Mucosa of descending colon (tissue), 3 donors: ENCODE data around the gene ZNF726. TPM values are rescaled to one million over a fixed set of nuclear protein-coding genes. Genes with fewer than 3 reads are reported as not detected.
"Not testable (repeated sequence)": the region's sequence is repeated elsewhere in the genome, so short reads cannot be mapped to it uniquely, and the experiment has no call there.

Experiments used
- ATAC-seq: fragments of 200-7000 bp; cut with Tn5 transposase; one replicate; pipeline ENCODE4 v1.9.1; 2020; ENCODE audit warnings: mild to moderate bottlenecking, moderate library complexity
- DNase-seq, 3 donors: peaks; one replicate each; pipeline ENCODE4 v3.0.0-alpha.2; 2020
- H3K36me3 ChIP-seq: fragments of 200-600 bp; one replicate; pipeline ENCODE4 v1.8.0; 2021; ENCODE audit warnings: low read depth, mild to moderate bottlenecking
- H3K4me1 ChIP-seq: fragments of 200-600 bp; one replicate; pipeline ENCODE4 v1.8.0; 2021; ENCODE audit warnings: low read depth, mild to moderate bottlenecking
- H3K4me3 ChIP-seq: fragments of 200-600 bp; one replicate; pipeline ENCODE4 v1.8.0; 2021; ENCODE audit warnings: mild to moderate bottlenecking
- H3K9me3 ChIP-seq: fragments of 200-600 bp; one replicate; pipeline ENCODE4 v1.8.0; 2021; ENCODE audit warnings: mild to moderate bottlenecking
- intact Hi-C, 2 donors: fragments of 100-400 bp; cut with DNase I in 1 of 2; cut with micrococcal nuclease in 1 of 2; formaldehyde crosslinking; loops; one replicate each; pipeline versions ENCODE4 v1.11.0 to v1.11.1; 2022; cut with DNase I, micrococcal nuclease
- long read RNA-seq, 2 donors: library from polyadenylated mRNA; unstranded; transcript quantifications; one replicate each; pipeline ENCODE4 v2.0.0, GENCODE V29; 2019 to 2021
- total RNA-seq, 3 donors: library from RNA; stranded (reverse); fragmentation: NEBNext Ultra II Directional in 2 of 3; extraction: Animal tissue kit (Norgen Biotek cat#: 25700) in 2 of 3; gene quantifications; one replicate each; pipeline versions ENCODE4 v1.2.1 to v1.2.4, GENCODE V29; 2021 to 2023
- TF ChIP-seq, protein P1 (sequence below): fragments of 200-600 bp; IDR thresholded peaks from one replicate; pipeline ENCODE4 v1.8.0; 2022; ENCODE audit warnings: antibody characterized with exemption, mild to moderate bottlenecking
- donor health status: DM: no; HTN: no; CAD: no; lungs with moderate emphysema.
- donor health status: DM: no; HTN: no; CAD: no.
- donor health status: DM: no; HTN: yes; CAD: no.

The ZNF726 gene
- 1 to 10 TPM; 1.7 to 8.5 (median 1.9) TPM for total RNA-seq
- long read RNA-seq, donor 1: 0 reads
- long read RNA-seq, donor 2: 0 reads

DNA sequence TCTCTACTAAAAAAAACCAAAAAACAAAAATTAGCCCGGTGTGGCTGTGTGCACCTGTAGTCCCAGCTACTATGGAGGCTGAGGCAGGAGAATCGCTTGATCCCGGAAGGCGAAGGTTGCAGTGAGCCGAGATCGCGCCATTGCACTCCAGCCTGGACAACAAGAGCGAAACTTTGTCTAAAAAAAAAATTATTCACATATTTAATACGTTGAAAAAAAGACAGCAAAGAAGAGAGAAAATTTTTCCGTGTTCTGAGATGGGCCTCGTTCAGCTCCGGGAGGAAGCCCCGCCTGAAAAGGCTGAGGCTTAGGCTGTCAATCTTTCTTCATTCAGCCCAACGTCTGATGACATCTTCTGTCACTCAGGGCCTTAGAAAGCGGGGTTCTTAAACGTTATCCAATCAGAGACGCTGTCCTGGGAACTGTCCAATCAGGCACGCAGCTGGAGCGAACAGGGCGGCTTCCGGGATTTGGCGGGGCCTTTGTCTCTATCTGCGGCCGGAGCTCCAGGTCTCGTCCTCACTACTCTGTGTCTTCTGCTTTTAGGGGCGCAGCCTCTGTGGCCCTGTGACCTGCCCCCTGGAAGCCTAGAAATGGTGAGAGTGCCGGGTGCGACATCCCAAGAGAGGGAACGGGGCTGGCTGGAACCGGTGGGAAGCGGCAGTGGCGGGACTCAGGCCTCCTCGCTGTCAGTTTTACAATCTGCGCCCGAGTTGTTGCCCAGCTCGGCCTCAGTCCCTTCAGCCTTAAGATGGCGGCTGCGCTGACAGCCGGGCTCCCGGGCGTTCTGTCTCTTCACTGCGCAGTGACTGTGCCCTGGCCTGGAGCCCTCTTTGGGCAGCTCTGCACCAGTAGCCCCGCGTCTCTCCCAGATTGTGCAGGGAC is at the start of gene ZNF726:
ZNF726 (plus strand) TSS at position 485 of the 885 bp plus-strand sequence; CDS start at position 594, 109 bp downstream.
- Histone ChIP-seq H3K4me1 (no peaks in the 10 kb centered on the region), H3K36me3 (no peaks in the 10 kb centered on the region), H3K9me3 (no peaks in the 10 kb centered on the region), H3K4me3 (peak within 1 kb of the TSS; percentile 42)
- intact Hi-C loops: no loop called here
- TF ChIP-seq, protein P1, sequence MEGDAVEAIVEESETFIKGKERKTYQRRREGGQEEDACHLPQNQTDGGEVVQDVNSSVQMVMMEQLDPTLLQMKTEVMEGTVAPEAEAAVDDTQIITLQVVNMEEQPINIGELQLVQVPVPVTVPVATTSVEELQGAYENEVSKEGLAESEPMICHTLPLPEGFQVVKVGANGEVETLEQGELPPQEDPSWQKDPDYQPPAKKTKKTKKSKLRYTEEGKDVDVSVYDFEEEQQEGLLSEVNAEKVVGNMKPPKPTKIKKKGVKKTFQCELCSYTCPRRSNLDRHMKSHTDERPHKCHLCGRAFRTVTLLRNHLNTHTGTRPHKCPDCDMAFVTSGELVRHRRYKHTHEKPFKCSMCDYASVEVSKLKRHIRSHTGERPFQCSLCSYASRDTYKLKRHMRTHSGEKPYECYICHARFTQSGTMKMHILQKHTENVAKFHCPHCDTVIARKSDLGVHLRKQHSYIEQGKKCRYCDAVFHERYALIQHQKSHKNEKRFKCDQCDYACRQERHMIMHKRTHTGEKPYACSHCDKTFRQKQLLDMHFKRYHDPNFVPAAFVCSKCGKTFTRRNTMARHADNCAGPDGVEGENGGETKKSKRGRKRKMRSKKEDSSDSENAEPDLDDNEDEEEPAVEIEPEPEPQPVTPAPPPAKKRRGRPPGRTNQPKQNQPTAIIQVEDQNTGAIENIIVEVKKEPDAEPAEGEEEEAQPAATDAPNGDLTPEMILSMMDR: no peak
- DNase-seq (peak; percentile 80 to 90 (median 84)), ATAC-seq (peak; percentile 95)

DNA sequence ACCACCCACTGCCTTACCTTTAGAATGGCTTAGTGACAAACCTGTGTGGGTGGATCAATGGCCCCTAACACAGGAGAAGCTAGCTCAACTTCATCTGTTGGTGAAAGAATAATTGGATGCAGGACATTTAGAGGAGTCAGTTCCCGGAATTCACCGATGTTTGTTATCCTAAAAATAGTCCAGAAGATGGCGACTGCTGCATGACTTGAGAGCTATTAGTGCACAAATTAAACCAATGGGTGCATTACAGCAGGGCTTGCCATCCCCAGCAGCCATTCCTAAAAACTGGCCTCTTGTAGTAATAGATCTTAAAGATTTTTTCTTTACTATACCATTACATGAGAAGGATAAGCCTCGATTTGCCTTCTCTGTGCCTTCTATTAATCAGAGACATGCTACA is 46.8 kb upstream of the ZNF726 start:
- Histone ChIP-seq H3K4me1 (no peaks in the 10 kb centered on the region), H3K9me3 (peaks cover 6% of the 10 kb centered on the region), H3K36me3 (no peaks in the 10 kb centered on the region), H3K4me3 (no peak overlapping the region)
- DNase-seq (no peak), ATAC-seq (no peak)
- TF ChIP-seq, protein P1: no peak
- intact Hi-C loops: no loop called here

DNA sequence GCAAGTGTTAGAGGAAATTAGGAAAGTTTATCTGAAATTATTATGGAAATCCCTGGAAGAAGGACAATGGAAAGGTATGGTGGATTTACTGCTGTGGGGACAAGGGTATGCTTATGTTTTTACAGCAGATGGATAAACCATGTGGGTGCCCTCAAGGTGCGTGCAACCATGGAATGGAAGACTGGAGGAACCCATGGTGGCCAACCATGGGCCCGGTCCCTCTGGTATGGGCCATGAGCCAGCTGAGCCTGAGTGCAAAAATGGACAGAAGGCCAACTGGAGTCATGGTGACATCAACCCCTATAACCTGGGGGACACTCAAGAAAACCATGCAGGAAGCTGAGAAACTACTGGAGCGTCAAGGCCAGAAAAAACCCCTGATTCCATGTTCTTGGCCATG is 46.1 kb upstream of the ZNF726 start:
- DNase-seq (no peak), ATAC-seq (no peak)
- Histone ChIP-seq H3K36me3 (no peaks in the 10 kb centered on the region), H3K9me3 (peaks cover 3% of the 10 kb centered on the region), H3K4me1 (no peaks in the 10 kb centered on the region), H3K4me3 (no peak overlapping the region)
- intact Hi-C loops: no loop called here
- TF ChIP-seq, protein P1: no peak

DNA sequence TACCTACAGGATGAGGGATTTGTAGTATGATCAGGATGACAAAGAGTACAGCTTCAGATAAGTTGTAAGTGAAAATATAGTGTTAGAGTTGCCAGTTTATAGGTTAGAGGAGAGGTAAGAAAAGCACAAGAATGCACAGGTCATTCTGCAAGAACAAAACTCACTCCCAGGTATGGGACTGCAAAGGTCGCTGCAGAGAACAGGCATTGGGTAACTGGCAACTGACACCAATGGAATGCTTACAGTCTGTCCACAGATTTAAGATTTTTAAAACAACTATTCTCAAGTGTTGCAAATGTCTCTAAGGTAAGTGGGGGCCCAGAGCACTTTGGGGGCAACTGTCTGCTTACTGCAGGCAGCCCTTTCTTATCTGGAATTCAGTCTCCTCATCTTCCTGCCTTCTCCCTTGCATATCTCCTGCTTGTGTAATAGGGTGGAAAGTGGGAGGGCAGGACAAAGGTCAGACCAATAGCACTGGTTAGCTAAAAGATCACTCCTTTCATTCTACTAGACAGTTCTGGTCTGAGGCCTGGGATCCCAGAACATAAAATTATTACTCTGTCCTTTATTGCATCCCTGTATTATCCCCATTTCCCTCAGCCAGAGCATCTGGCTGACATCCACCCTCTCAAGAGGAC is 42.3 kb upstream of the ZNF726 start:
- intact Hi-C loops: loop anchor here in 1 of 2 donors (5.0 kb wide), 1 partner anchor 95 kb away; no protein-coding TSS in a partner anchor

DNA sequence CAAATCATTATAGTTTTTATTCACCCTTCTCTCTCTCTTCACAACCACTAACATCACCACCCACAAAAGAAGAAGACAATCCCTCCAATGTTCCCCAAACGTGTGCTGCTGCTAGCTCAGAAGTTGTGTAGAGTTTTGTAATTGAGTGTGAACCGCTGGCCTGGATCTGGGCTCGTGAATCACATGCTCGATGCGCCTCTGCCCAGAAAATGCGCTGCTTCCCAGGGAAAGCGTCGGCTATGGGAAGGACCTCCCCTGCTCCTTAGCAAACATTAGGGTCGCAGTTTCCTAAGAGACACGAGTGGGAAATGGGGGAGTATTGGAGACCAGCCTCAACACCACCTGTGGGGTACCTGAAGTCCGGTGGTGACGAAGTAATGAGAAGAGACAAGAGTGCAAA is 38.4 kb upstream of the ZNF726 start:
- Histone ChIP-seq H3K4me1 (no peaks in the 10 kb centered on the region), H3K36me3 (no peaks in the 10 kb centered on the region), H3K9me3 (peaks cover 8% of the 10 kb centered on the region), H3K4me3 (no peak overlapping the region)
- TF ChIP-seq, protein P1: no peak
- intact Hi-C loops: no loop called here
- no peak for DNase-seq
- ATAC-seq: no peak

More for the DNA sequence above, 42.3 kb upstream of the ZNF726 start:
- H3K4me1 ChIP-seq: no peaks in the 10 kb centered on the region
- ATAC-seq: no peak
- H3K9me3 ChIP-seq: peaks cover 3% of the 10 kb centered on the region
- no peaks in the 10 kb centered on the region for H3K36me3 ChIP-seq
- no peak overlapping the region for H3K4me3 ChIP-seq
- TF ChIP-seq, protein P1: no peak
- DNase-seq: no peak

DNA sequence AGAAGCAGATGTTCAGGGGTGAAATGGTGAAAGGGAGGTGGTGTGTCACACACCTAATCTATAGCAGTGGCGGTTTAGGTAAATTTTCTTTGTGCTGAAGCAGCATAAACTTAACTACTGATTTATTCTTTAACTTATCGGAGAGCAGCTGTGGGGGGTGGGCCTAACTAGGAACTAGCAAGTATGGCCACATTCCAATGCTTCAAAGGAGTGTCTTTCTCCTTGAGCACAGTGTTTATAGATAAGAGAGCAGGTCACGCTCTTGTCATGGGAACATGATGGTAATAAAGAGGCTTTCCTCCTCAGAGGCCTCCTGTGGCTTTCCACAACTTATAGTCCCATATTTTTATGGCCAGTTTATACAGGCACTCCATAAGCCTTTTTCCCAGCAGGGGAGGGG is 37.9 kb upstream of the ZNF726 start:
- H3K4me3 ChIP-seq, H3K4me1 ChIP-seq, intact Hi-C loops, ATAC-seq, H3K36me3 ChIP-seq: not testable (repeated sequence)
- DNase-seq: peak in 1 of 3 donors; percentile 78
- peaks cover 13% of the 10 kb centered on the region for H3K9me3 ChIP-seq
